Caco-2 (cell line): ENCODE data around the gene LRRC19. TPM values are rescaled to one million over a fixed set of nuclear protein-coding genes. Genes with fewer than 3 reads are reported as not detected.

ENCODE experiments used
- BruUV-seq: library from RNA; stranded (reverse); fragments of 400-500 nt; replicated peaks from 2 replicates; lab custom pipeline; 2021; lab: Mats Ljungman, UMichigan
- CTCF ChIA-PET: fragments of 300-600 bp; sonication (Branson Sonifier 250); formaldehyde crosslinking; loops from one replicate; lab custom pipeline; 2022; ENCODE audit warnings: antibody characterized with exemption; lab: Charles Lee
- POLR2A ChIA-PET: fragments of 300-600 bp; sonication (Branson Sonifier 250); formaldehyde crosslinking; loops from one replicate; lab custom pipeline; 2022; ENCODE audit warnings: antibody characterized with exemption; lab: Charles Lee
- DNase-seq, 2 experiments: peaks; one replicate each; pipeline versions ENCODE4 v3.0.0 to v3.0.0-alpha.2; 2020 to 2022
- H3K27me3 ChIP-seq: replicated peaks from 2 replicates; pipeline ENCODE4 v1.6.0; 2011; ENCODE audit warnings: low read length; ENCODE audit not compliant: control insufficient read depth, insufficient read depth
- H3K36me3 ChIP-seq: 2 replicates; pipeline ENCODE4 v1.5.1; 2011; ENCODE audit warnings: low read length; ENCODE audit not compliant: control insufficient read depth, insufficient read depth
- H3K4me1 ChIP-seq: fragments of 250-450 bp; sonication (Bioruptor Pico); 2 replicates; pipeline ENCODE4 v1.5.1; 2020; ENCODE audit warnings: mild to moderate bottlenecking
- H3K4me3 ChIP-seq: 2 replicates; pipeline ENCODE4 v1.5.1; 2011; ENCODE audit warnings: low read depth, mild to moderate bottlenecking, control low read depth, low read length
- H3K9me3 ChIP-seq: fragments of 250-450 bp; sonication (Bioruptor Pico); 2 replicates; pipeline ENCODE4 v1.5.1; 2020; ENCODE audit warnings: mild to moderate bottlenecking, moderate library complexity
- H3K27ac Mint-ChIP-seq: one replicate; pipeline ENCODE4 v1.8.0; 2022; ENCODE audit warnings: mixed read lengths; ENCODE audit not compliant: unreplicated experiment
- H3K27me3 Mint-ChIP-seq: one replicate; pipeline ENCODE4 v1.8.0; 2022; ENCODE audit warnings: mixed read lengths; ENCODE audit not compliant: insufficient read depth, unreplicated experiment
- H3K36me3 Mint-ChIP-seq: one replicate; pipeline ENCODE4 v1.8.0; 2022; ENCODE audit warnings: mild to moderate bottlenecking, mixed read lengths; ENCODE audit not compliant: insufficient read depth, unreplicated experiment
- H3K4me1 Mint-ChIP-seq: one replicate; pipeline ENCODE4 v1.8.0; 2022; ENCODE audit warnings: low read depth, mixed read lengths; ENCODE audit not compliant: unreplicated experiment
- H3K4me3 Mint-ChIP-seq: one replicate; pipeline ENCODE4 v1.8.0; 2022; ENCODE audit warnings: mild to moderate bottlenecking, moderate library complexity, mixed read lengths; ENCODE audit not compliant: unreplicated experiment
- H3K9me3 Mint-ChIP-seq: one replicate; pipeline ENCODE4 v1.8.0; 2022; ENCODE audit warnings: mixed read lengths; ENCODE audit not compliant: unreplicated experiment
- intact Hi-C: fragments of 100-400 bp; cut with micrococcal nuclease; formaldehyde crosslinking; loops from one replicate; pipeline ENCODE4 v1.10.0; 2022; ENCODE audit not compliant: unreplicated experiment
- total RNA-seq: library from RNA; stranded (reverse); gene quantifications from 2 replicates; pipeline ENCODE4 v1.2.3, GENCODE V29; 2022
- TF ChIP-seq, protein P1 (sequence below), 2 experiments: fragments of 200-600 bp in 1 of 2; IDR thresholded peaks; 1 replicate in 1 of 2; 2 replicates in 1 of 2; pipeline versions ENCODE4 v1.5.1 to v1.8.0; 2011 to 2022; ENCODE audit warnings: antibody characterized with exemption in 1 of 2, control low read depth in 1 of 2, inconsistent platforms in 1 of 2, low read depth in 1 of 2, low read length in 1 of 2, mild to moderate bottlenecking in 1 of 2, moderate library complexity in 1 of 2; ENCODE audit not compliant: insufficient read depth in 1 of 2, severe bottlenecking in 1 of 2, unreplicated experiment in 1 of 2

Gene LRRC19
- total RNA-seq, 1 experiment from 2014 or later: not detected

DNA sequence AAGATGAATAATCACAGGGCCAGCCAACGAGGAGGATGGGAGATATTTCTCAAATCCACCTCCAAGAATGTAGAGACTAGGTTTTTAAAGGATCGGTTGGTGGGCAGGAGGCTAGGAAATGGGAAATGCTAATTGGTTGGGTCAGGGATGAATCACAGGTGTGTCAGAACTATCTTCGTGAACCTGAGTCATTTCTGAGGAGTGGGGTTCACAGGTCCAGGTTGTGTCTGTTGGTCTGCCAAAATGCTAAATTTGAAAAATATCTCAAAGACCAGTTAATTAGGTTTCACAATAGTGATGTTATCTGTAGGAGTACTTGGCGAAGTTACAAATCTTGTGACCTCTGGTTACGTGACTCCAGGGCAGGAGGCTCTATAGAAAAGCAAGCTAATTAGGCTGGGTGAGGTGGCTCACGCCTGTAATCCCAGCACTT lies 55.8 kb downstream of the LRRC19 start:
- Mint-ChIP-seq H3K27ac (no peak overlapping the region), H3K4me1 (peaks cover 7% of the 10 kb centered on the region), H3K36me3 (peaks cover 6% of the 10 kb centered on the region), H3K9me3 (no peaks in the 10 kb centered on the region), H3K4me3 (no peak overlapping the region), H3K27me3 (no peaks in the 10 kb centered on the region)
- intact Hi-C loops: no loop called here
- no peaks in the 10 kb centered on the region for H3K4me1 ChIP-seq
- H3K36me3 ChIP-seq: no peaks in the 10 kb centered on the region
- H3K4me3 ChIP-seq: no peak overlapping the region
- H3K27me3 ChIP-seq: no peaks in the 10 kb centered on the region
- DNase-seq: no peak
- no TSS peak for BruUV-seq
- H3K9me3 ChIP-seq: no peaks in the 10 kb centered on the region
- POLR2A ChIA-PET: no interaction called here
- TF ChIP-seq, protein P1, sequence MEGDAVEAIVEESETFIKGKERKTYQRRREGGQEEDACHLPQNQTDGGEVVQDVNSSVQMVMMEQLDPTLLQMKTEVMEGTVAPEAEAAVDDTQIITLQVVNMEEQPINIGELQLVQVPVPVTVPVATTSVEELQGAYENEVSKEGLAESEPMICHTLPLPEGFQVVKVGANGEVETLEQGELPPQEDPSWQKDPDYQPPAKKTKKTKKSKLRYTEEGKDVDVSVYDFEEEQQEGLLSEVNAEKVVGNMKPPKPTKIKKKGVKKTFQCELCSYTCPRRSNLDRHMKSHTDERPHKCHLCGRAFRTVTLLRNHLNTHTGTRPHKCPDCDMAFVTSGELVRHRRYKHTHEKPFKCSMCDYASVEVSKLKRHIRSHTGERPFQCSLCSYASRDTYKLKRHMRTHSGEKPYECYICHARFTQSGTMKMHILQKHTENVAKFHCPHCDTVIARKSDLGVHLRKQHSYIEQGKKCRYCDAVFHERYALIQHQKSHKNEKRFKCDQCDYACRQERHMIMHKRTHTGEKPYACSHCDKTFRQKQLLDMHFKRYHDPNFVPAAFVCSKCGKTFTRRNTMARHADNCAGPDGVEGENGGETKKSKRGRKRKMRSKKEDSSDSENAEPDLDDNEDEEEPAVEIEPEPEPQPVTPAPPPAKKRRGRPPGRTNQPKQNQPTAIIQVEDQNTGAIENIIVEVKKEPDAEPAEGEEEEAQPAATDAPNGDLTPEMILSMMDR (IDR thresholded peaks at IDR 0.05; ENCODE audit: insufficient read depth in 1 of 2, low read depth in 1 of 2, low read length in 1 of 2, severe bottlenecking in 1 of 2, unreplicated experiment in 1 of 2): no peak
- CTCF ChIA-PET: no interaction called here

DNA sequence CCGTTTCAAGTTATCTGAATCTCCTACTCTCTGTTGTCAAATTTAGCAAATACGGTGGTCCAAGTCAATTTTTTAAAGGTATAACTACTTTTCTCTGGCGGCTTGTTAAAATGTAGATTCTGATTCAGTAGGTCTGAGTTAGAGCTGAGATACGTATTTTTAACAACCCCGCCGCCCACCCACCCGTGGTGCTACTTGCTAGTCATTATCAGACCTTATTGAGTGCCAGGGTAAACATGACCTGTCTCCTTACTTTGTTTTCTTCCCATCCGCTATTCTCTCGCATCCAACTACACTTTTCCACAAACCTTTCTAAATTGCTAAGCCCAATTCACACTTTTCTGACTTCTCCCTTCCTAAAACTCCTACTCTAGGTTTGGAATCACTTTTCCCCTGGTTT lies 57.7 kb downstream of the LRRC19 start:
- TSS peak; percentile 84 for BruUV-seq
- Mint-ChIP-seq H3K4me3 (peak overlapping the region; percentile 95), H3K9me3 (no peaks in the 10 kb centered on the region), H3K27ac (peak overlapping the region; percentile 100), H3K27me3 (no peaks in the 10 kb centered on the region), H3K36me3 (peaks cover 6% of the 10 kb centered on the region), H3K4me1 (peaks cover 7% of the 10 kb centered on the region)
- ChIA-PET CTCF (interaction anchor here (0.6 kb wide), 1 partner anchor 129 kb away, joined by 5 read pairs; no protein-coding TSS in a partner anchor), POLR2A (interaction anchor here (1.3 kb wide), 1 partner anchor 8 kb away, joined by 5 read pairs; the partner anchor contains the start of gene IFT74)
- Histone ChIP-seq H3K36me3 (no peaks in the 10 kb centered on the region), H3K9me3 (no peaks in the 10 kb centered on the region), H3K4me3 (peak overlapping the region; percentile 69), H3K4me1 (no peaks in the 10 kb centered on the region), H3K27me3 (no peaks in the 10 kb centered on the region)
- TF ChIP-seq, protein P1 (IDR thresholded peaks at IDR 0.05; ENCODE audit: insufficient read depth in 1 of 2, low read depth in 1 of 2, low read length in 1 of 2, severe bottlenecking in 1 of 2, unreplicated experiment in 1 of 2): no peak
- DNase-seq: no peak
- intact Hi-C loops: loop anchor here (1.0 kb wide), 2 partner anchors 9 to 55 kb away; partner anchors contain the start of genes CAAP1 and IFT74

DNA sequence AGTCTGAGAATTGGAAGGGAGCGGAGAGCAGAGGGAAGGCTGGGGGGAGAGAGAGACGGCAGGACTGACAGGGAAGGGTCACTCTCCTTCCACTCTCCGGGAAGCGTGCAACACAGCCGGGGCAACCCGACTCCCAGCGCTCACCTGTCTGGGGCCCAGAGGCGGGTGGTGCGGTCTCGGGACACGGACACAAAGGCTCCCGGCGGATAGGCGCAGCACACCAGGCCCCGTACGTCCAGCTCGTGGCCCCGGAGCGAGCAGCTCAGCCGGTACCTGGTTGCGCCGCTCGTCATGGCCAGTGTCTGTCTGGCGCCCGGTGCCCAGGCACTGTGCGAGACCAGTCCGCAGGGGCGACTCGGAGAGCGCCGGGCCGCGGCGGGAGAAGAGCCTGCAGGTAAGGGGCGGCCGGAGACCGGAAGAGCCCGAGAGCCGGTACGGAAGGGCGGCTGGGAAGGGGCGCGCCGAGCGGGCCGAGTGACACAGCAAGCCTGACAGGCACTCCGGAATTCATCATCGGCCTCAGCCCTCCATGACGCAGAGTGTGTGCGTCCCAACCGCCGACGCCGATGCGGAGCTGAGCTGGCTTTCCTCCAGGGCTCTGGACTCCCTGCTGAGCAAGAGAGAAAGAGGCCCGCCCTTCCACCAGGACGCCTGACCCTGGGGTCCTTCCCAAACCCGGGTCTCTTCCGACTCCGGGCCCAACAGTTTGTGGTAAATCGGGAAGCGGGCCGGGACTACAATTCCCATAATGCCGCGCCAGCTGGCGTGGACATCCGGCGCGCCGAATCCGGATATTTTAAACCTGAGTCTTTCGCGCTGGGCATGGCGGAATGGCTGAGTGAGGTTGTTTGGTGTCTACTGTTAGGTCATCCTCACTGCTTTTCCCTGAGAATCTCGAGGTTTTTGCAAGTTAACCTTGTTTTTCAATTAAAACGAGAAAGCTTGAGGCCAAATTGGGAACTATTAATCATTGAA lies 58.4 kb downstream of the LRRC19 start, which contains the start of gene PLAA:
Gene PLAA, minus strand, starts transcription at position 490 of the 975 bp plus-strand sequence. Its CDS starts 197 bp downstream, at position 293.
- no peaks in the 10 kb centered on the region for H3K4me1 ChIP-seq
- BruUV-seq: no TSS peak
- ChIA-PET POLR2A (interaction anchor here (1.3 kb wide), 1 partner anchor 9 kb away, joined by 5 read pairs; the partner anchor contains the start of gene IFT74), CTCF (no interaction called here)
- peak within 1 kb of the TSS; percentile 69 for H3K4me3 ChIP-seq
- Mint-ChIP-seq H3K27me3 (no peaks in the 10 kb centered on the region), H3K27ac (peak within 1 kb of the TSS; percentile 100), H3K36me3 (peaks cover 6% of the 10 kb centered on the region), H3K9me3 (no peaks in the 10 kb centered on the region), H3K4me3 (peak within 1 kb of the TSS; percentile 95), H3K4me1 (peaks cover 7% of the 10 kb centered on the region)
- no peaks in the 10 kb centered on the region for H3K9me3 ChIP-seq
- no peaks in the 10 kb centered on the region for H3K36me3 ChIP-seq
- intact Hi-C loops: loop anchor here (1.0 kb wide), 2 partner anchors 9 to 55 kb away; partner anchors contain the start of genes CAAP1 and IFT74
- peak; percentile 71 to 75 for DNase-seq
- TF ChIP-seq, protein P1 (IDR thresholded peaks at IDR 0.05; ENCODE audit: insufficient read depth in 1 of 2, low read depth in 1 of 2, low read length in 1 of 2, severe bottlenecking in 1 of 2, unreplicated experiment in 1 of 2): no peak
- no peaks in the 10 kb centered on the region for H3K27me3 ChIP-seq
